Measurements from ENCODE around the gene KLF13. TPM values are rescaled to one million over a fixed set of nuclear protein-coding genes. Genes with fewer than 3 reads are reported as not detected.
A peak's percentile ranks its signal among the peaks of the same experiment; 100 is the strongest.

The KLF13 gene
- total RNA-seq, 1 experiment from 2014 or later, result 78.6 TPM

GRCh38 chr15:31393444-31394091, 66.9 kb downstream of the KLF13 start:
- DNase-seq (ENCODE audit: low read depth, low spot score) (no peak), ATAC-seq (no peak)
- Histone ChIP-seq H3K36me3 (ENCODE audit: control insufficient read depth, insufficient read depth, low read length) (no peaks in the 10 kb centered on the region), H3K4me1 (ENCODE audit: control insufficient read depth, insufficient read depth, low read length) (peaks cover 13% of the 10 kb centered on the region), H3K4me3 (ENCODE audit: low read depth in 2 of 2, low read length in 2 of 2) (no peak overlapping the region), H3K9me3 (ENCODE audit: control insufficient read depth, insufficient read depth, low read depth, low read length) (no peaks in the 10 kb centered on the region), H3K27ac (ENCODE audit: low read length) (no peak overlapping the region), H3K27me3 (ENCODE audit: control insufficient read depth, insufficient read depth, low read length) (no peaks in the 10 kb centered on the region)
- POLR2A ChIA-PET, result no interaction called here
- in situ Hi-C loops (cut with HindIII; ENCODE audit: low pct_unique_long_range_greater_than_20kb, low sequenced_read_pairs), result no loop called here
- intact Hi-C loops (cut with micrococcal nuclease; ENCODE audit: unreplicated experiment), result no loop called here
- BruUV-seq (replicated peaks), result no TSS peak
- CTCF ChIA-PET, result no interaction called here
- no peak for TF ChIP-seq SIN3A (IDR thresholded peaks at IDR 0.05; ENCODE audit: borderline replicate concordance, insufficient read depth, low read depth, low read length)
- no peak for TF ChIP-seq TCF7L2 (IDR thresholded peaks at IDR 0.05; ENCODE audit: low read depth, low read length)
- no peak for TF ChIP-seq POLR2AphosphoS5 (IDR thresholded peaks at IDR 0.05; ENCODE audit: low read depth, low read length)
- TF ChIP-seq CTCF (IDR thresholded peaks at IDR 0.05), result no peak
- no peak for TF ChIP-seq REST (IDR thresholded peaks at IDR 0.05; ENCODE audit: insufficient read depth in 1 of 2, low read depth in 2 of 2, low read length in 1 of 2)

GRCh38 chr15:31396881-31397560, 70.4 kb downstream of the KLF13 start:
- POLR2A ChIA-PET, result no interaction called here
- Histone ChIP-seq H3K9me3 (ENCODE audit: control insufficient read depth, insufficient read depth, low read depth, low read length) (no peaks in the 10 kb centered on the region), H3K27ac (ENCODE audit: low read length) (peak overlapping the region; percentile 78), H3K36me3 (ENCODE audit: control insufficient read depth, insufficient read depth, low read length) (no peaks in the 10 kb centered on the region), H3K4me3 (ENCODE audit: low read depth in 2 of 2, low read length in 2 of 2) (peak overlapping the region; percentile 21 to 33), H3K27me3 (ENCODE audit: control insufficient read depth, insufficient read depth, low read length) (no peaks in the 10 kb centered on the region), H3K4me1 (ENCODE audit: control insufficient read depth, insufficient read depth, low read length) (peaks cover 13% of the 10 kb centered on the region)
- no TSS peak for BruUV-seq (replicated peaks)
- in situ Hi-C loops (cut with HindIII; ENCODE audit: low pct_unique_long_range_greater_than_20kb, low sequenced_read_pairs) (no loop called here), intact Hi-C loops (cut with micrococcal nuclease; ENCODE audit: unreplicated experiment) (no loop called here)
- CTCF ChIA-PET, result no interaction called here
- DNase-seq (ENCODE audit: low read depth, low spot score) (peak; percentile 18), ATAC-seq (peak; percentile 84)
- TF ChIP-seq SIN3A (IDR thresholded peaks at IDR 0.05; ENCODE audit: borderline replicate concordance, insufficient read depth, low read depth, low read length) (no peak), TCF7L2 (IDR thresholded peaks at IDR 0.05; ENCODE audit: low read depth, low read length) (no peak), REST (IDR thresholded peaks at IDR 0.05; ENCODE audit: insufficient read depth in 1 of 2, low read depth in 2 of 2, low read length in 1 of 2) (no peak), POLR2AphosphoS5 (IDR thresholded peaks at IDR 0.05; ENCODE audit: low read depth, low read length) (no peak), CTCF (IDR thresholded peaks at IDR 0.05) (no peak)
